GM21360 (cell line): ENCODE results near the gene TASP1.
"Not testable (repeated sequence)": the region's sequence is repeated elsewhere in the genome, so short reads cannot be mapped to it uniquely, and the experiment has no call there.

Experiments used
- ATAC-seq: cut with Tn5 transposase; IDR thresholded peaks from one replicate; pipeline ENCODE4 v1.9.1; 2021; ENCODE audit warnings: mild to moderate bottlenecking, moderate library complexity; ENCODE audit not compliant: unreplicated experiment

TASP1 gene

DNA sequence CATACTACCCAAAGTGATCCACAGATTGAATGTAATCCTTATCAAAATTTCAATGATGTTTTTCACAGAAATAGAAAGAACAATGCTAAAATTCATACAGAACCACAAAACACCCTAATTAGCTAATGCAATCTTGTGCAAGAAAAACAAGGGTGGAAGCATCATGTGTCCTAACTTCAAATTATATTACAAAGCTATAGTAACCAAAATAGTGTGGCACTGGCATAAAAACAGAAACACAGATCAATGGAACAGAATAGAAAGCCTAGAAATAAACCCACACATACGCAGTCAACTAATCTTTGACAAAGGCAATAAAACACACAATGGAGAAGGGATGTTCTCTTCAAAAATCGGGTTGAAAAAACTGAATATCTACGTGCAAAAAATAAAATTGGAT, 131.1 kb downstream of the TASP1 start:
- ATAC-seq: no peak

DNA sequence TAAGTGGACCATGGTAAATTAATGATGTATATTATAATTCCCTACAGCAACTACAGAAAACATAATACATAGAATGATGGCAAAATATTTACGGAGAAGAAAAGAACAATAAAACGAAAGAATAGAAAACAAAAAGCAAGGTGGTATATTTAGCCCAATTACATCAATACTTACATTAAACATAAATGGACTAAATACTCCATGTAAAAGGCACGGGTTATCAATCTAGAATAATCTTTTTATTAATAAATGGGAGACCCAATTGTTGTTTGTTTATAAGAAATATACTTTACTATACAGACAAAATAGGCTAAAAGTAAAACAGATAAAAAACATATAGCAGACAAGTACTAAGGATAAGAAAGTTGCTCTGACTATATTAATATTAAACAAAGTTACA, 137.2 kb downstream of the TASP1 start:
- no peak for ATAC-seq

DNA sequence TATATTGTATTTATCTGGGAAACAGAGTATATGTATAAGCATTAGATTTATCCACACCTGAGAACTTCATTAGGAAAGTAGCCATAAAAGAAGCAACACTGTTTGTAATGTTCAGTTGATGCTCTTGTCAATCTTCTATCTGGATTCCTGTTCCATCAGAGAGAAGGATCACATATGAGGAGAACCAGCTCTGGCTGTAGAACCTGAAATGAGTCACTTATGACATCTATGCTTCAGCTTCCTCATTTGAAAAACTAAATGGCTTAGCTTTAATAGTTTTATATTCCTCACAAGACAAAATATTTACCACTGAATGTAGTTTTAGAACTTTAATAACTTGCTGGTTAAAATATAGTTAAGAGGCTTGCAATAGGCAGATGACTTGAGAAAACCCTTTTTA, 144.7 kb downstream of the TASP1 start:
- ATAC-seq: no peak

DNA sequence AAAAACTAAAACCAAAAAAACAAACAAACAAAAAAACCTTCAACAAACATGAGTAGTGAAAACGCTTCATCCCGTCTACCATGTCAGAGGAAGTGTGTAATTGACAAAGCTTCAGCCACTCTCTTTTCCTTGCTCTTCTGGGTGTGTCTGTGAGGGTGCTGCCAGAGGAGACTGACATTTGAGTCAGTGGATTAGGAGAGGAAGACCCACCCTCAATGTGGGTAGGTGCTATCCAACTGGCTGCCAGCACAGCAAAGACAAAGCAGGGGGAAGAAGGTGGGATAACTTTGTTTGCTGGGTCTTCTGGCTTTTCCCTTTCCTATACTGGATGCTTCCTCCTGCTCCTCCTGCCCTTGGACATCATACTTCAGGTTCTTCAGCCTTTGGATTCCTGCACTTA, 145.6 kb downstream of the TASP1 start:
- ATAC-seq: no peak

DNA sequence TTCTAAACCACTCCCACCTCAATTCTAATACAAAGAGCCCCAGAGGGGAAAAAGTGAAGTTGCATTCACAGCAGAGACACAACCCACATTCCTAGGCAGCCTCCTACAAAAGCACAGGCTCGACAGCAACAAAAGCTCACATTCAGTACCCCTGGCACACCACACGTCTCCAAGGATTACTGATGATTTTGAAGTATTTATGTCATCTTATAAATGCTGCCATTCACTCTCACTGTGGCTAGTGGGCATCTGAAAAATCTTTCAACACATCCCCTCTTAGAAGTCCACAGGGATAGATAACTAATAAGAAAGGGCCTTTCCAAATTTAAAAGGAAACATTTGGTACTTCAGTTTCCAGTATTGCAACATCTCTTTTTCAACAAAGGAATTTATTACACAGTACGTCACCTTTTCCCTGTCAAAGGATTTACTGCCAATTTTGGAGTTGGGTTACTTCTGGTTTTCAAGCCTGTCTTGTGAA, 146.7 kb downstream of the TASP1 start:
- ATAC-seq: no peak

DNA sequence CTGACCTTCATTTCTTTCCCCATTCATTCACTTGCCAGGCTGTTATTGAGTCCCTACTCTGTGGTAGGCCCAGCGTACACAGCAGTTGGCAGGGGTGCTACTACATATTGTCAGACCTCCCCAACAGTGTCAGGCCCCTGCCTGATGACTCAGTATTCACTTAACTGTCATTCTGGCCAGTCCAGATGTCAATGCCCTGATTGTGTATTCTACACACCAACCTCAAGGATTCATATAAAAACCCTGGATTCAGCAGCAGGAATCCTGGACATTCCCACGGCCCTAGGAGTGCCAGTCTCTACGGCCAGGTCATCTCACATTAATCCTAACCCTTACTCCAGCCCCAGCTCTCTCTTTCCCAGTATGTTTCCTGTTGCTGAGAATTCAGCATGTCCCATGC, 151.5 kb downstream of the TASP1 start:
- no peak for ATAC-seq

DNA sequence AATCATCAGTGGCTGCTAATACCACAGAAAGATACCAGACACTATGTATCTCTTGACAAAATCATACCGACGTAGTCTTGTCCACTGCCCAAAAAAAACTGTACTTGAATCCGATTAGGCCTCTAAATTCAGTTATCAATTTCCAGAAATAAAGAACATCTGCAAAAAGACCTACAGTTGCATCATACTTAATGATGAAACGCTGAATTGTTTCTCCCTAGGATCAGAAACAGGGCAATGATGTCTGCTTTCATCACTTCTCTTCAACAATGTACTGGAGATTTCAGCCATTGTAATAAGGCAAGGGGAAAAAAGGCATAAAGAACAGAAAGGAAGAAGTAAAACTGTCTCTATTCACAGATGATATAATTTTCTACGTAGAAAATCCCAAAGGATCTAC, 152.0 kb downstream of the TASP1 start:
- no peak for ATAC-seq

DNA sequence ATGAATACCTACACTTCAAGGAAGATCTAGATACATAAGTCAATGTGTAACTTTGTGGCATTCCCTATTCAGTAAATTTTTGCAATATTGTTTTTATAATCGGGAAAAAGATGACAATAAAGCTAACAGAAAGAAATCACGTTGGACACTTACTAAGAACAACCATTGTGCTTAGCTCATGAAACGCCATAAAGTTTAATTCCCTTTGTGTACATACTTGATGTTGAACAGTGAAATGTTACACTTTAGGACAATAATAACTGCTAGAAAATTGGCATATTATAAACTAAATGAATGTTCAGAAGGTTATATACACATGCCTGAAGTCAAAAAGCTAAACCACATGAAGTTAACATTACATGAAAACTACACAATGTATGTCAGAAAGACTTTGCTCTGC, 153.2 kb downstream of the TASP1 start:
- no peak for ATAC-seq

DNA sequence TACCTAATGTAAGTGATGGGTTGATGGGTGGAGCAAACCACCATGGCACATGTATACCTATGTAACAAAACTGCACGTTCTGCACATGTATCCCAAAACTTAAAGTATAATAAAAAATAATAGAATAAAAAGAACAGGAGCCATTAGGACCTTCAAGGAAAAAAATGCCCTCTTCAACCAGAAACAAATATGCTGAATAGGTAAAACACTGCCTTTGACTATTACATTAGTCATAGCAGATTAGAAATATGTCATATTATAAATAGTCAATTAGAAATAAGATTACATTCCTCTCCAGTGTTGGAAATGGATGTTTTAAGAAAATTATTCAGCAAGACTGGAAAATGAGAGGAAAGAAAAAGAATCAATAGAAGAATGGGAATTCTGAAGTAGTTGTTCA, 153.7 kb downstream of the TASP1 start:
- ATAC-seq: not testable (repeated sequence)

DNA sequence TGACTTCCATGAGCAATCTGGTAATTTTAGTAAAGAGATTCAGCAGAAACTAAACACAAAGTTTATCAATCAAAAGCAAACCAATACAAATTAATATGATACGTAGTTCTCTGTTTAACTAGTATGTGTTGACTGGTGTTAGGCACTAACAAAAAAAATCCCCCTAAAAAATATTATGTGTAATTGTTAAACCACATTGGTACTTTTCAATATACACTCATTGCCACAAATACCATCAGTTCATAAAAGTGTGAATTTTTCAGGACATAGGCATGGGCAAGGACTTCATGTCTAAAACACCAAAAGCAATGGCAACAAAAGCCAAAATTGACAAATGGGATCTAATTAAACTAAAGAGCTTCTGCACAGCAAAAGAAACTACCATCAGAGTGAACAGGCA, 155.3 kb downstream of the TASP1 start:
- not testable (repeated sequence) for ATAC-seq

DNA sequence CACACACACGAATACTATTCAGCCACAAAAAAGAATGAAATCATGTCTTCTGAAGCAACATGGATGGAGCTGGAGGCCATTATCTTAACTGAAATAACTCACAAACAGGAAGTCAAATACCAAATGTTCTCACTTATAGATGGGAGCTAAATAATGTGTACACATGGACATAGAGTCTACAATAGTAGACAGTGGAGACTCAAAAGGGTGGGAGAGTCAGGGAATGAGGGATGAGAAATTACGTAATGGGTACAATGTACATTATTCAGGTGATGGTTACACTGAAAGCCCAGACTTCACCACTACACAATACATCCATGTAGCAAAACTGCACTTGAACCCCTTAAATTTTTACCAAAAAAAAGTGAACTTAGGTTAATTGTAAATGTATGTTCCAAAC, 160.4 kb downstream of the TASP1 start:
- ATAC-seq: no peak

DNA sequence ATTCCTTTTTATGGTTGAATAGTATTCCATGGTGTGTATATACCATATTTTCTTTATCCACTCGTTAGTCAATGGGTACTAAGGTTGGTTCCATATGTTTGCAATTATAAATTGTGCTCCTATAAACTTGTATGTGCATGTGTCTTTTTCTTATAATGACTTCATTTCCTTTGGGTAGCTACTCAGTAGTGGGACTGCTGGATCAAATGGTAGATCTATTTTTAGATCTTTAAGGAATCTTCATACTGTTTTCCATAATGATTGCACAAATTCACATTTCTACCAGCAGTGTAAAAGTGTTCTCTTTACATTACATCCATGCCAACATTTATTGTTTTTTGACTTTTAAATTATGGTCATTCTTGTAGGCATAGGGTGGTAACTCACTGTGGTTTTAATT, 164.3 kb downstream of the TASP1 start:
- ATAC-seq: no peak

DNA sequence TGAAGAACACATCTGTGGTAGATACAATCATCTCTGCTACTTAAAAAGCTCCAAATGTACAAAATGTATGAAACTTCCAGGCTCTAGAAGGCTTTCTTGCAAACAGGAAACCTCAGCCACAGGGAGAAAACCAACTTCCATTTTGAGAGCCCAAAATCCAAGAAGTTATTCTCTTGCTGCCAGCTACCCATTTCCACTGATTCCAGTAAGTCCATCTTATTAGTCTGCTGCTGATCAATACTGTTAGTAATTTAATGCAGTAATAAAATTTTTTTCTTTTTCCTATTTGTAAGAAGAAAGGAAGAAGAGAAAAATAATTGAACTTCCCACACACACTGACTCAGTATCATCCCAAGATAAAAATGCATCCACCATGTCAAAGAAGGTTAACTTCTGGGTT, 169.5 kb downstream of the TASP1 start:
- ATAC-seq: no peak

DNA sequence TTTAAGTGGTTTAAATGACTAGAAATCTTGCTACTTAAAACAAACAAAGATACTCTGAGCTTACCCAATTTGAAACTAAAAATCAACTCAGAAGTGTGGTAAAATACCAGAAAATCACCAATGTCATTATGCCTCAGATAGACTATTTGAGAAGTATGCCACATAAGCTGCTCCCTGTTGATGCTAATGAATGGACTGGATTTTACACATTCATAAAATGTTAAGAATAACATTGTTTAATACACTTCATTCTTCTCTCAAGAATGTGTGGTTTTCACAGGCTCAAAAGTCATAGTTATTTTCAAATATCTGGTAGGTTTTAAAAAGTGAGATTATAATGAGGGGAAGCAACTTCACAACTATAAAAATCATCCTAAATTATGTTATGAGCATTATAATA, 170.6 kb downstream of the TASP1 start:
- no peak for ATAC-seq

DNA sequence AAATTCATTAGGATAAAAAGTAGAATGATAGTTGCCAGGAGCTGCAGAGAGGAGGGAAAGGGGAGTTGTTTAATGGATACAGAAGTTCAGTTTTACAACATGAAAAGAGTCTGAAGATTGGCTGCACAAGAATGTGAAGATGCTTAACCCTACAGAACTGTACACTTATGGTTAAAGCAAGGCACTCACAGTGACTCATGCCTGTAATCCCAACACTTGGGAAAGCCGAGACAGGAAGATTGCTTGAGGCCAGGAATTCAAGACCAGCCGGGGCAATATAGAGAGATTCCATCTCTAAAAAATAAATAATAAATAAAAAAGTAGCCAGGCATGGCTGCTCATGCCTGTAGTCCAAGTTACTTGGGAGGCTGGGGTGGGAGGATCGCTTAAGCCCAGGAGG, 174.0 kb downstream of the TASP1 start:
- ATAC-seq: no peak

DNA sequence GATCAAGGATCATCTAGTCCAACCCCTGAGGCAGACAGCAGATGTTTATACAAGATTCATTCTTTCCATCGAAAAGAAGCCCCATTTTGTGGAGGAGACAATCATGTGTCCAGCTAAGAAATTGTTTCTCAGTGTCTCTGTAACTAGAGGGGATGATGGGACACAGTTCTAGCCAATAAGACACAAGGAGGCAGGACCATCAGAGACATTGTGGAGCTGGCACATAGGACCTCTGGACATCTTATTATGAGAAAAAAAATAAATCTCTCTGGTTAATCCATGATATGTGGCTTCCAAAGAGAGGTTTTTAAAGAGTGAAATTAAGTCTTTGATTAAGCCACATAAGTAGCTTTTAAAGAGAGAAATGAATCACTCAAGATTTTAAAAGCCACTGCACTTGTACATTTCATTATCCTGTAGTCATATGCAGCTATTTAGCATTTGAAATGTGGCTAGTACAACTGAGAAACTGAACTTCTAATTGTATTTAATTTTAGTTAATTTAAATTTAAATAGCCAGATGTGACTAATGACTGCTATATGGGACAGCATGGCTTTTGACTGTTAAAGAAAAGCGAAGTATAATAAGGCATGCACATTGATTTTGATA, 176.8 kb downstream of the TASP1 start:
- no peak for ATAC-seq

DNA sequence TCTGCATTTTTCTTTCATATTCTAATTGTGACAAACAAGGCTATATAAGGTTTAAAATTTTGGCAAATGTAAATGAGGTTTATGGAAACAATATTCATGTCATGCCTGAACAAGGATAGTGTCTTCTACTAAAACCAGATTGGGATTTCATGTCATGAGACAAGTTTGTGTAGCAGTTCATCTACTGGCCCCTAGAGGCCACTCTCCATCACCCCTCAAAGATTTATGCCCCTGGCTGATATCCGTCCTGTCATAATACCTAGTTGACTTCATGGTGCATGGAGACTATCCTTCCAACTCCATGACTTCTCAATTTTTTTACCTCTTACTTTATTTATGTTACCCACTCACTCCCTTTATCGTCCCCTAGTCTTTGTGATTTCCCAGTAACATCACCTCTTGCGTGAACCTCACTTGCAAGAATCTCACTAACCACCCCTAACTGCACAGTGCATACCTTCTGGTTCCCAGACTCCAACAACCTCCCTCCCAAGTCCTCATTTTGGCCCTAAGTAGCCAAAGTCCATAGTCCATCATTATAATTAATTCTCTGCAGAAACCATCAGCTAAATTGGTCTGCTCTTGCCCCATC, 179.8 kb downstream of the TASP1 start:
- peak; percentile 95 for ATAC-seq

DNA sequence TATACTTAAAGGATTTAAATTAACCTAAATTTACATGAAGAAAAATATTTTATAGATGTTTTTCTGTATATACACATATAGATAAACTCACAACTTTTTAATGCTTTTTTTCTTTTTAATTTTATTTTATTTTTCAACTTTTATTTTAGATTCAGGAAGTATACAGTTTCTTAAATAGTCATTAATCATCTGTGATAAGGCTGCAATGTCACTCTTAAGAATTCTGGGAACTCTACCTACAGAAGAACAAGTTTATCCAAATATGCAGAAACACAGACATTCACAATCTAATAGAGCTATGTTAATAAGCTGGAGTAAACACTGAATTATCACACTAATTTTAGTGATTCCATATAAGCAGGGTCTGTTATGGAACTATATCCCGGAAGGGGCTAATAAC, 181.2 kb downstream of the TASP1 start:
- no peak for ATAC-seq

DNA sequence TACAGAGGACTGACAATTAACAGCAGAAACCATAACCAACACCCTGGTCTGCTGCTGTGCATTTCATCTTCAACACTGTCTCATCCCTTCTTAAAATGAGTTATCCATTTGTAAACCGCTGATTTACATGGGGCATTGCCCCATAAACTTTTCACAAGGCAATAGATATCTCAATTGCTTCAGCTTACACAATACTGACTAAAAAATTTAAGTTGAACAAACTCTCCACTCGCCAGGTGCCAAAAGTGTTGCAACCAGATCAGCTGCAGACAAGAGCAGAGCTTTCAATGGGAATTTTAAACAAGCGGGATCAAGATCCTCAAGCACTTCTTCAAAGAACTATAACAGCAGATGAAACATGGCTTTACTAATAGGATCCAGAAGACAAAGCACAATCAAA, 183.0 kb downstream of the TASP1 start:
- ATAC-seq: no peak

DNA sequence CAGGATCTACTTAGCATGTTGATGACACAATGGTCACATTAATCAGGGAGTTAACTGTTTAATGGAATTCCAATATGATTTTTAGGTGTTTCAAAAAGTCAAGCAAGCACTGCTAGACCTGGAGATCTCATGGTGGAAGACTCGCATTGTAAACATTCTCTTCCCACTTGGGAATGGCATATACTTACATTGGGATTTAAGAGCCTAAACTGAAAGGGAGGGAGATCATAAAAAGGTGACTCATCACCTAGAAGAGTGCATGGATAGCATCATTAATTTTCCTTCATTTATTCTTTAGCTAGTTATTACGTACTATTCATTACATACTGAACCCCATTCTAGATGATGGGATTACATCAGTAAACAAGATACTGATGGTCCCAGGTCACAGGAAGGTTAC, 185.4 kb downstream of the TASP1 start:
- ATAC-seq: no peak

DNA sequence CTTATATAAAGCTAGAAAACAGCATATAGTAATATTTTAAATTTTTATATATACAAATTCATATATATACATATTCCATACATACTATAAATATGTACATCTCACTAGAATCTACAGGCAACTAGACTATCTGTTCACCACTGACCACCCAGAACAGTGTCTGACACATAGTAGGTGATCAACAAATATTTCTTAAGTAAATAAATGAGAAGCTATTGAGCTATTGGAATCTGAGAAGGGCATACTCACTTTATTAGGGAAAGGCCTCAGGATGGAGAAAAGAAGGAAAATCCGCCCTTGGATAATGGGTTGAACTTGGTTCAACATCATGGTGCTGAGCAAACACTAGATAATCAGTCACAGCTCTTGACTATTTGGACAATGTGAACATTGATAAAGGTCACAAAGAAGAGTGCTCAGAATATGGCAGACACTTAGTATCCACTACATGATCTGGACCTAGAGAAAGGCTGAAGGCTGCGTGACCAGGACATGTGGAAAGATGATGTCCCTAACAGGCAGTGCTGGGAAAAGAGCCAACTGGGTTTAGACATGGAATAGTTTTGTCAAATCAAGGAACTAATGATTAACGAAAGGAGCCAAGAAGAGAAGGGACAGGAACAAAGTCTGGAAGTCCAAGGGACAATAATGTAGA, 186.1 kb downstream of the TASP1 start:
- ATAC-seq: no peak

DNA sequence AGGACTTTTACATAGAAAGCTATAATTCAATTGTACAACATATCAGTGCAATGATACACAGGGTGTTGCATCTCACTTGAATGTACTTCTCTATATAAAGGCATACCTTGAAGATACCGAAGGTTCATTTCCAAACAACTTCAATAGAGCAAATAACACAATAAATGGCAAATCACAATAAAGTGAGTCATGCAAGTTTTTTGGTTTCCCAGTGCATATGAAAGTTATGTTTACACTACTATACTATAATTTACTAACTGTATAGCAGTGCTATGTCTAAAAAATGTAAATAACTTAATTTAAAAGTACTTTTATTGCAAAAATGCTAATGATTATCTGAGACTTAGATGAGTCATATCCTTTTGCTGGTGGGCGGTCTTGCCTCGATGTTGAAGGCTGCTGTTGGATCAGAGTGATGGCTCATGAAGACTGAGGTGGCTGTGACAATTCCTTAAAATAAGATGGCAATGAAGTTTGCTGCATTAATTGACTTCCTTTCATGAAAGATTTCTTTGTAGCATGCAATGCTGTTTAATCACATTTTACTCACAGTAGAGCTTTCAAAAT, 188.8 kb downstream of the TASP1 start:
- no peak for ATAC-seq
